Testis (tissue), 2 donors: ENCODE measurements around the gene RANBP17.

Experiments
- POLR2A ChIP-seq: fragments of 450-650 bp; IDR thresholded peaks from one replicate; pipeline ENCODE4 v1.6.1; 2017; ENCODE audit warnings: antibody characterized with exemption, mild to moderate bottlenecking, moderate library complexity
- TF ChIP-seq, protein P1 (sequence below), 3 experiments: fragments of 450-650 bp in 2 of 3; fragments of 200-600 bp in 1 of 3; sonication (generic) in 1 of 3; IDR thresholded peaks; one replicate each; pipeline ENCODE4 v1.5.1; 2016 to 2019; ENCODE audit warnings: antibody characterized with exemption in 3 of 3, mild to moderate bottlenecking in 2 of 3, moderate library complexity in 1 of 3

DNA sequence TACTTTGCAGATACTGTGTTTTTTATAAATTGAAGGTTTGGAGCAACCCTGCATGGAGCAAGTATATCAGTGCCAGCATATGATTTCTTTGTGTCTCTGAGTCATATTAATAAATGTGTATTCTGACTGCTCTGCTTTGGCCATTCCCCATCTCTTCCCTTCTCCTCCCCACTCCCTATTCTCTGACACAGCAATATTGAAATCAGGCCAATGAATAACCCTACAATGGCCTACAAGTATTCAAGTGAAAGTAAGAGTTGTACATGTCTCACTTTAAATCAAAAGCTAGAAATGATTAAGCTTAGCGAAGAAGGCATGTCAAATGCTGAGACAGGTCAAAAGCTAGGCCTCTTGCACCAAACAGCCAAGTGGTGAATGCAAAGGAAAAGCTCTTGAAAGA lies 365.0 kb downstream of the RANBP17 start:
- TF ChIP-seq, protein P1, sequence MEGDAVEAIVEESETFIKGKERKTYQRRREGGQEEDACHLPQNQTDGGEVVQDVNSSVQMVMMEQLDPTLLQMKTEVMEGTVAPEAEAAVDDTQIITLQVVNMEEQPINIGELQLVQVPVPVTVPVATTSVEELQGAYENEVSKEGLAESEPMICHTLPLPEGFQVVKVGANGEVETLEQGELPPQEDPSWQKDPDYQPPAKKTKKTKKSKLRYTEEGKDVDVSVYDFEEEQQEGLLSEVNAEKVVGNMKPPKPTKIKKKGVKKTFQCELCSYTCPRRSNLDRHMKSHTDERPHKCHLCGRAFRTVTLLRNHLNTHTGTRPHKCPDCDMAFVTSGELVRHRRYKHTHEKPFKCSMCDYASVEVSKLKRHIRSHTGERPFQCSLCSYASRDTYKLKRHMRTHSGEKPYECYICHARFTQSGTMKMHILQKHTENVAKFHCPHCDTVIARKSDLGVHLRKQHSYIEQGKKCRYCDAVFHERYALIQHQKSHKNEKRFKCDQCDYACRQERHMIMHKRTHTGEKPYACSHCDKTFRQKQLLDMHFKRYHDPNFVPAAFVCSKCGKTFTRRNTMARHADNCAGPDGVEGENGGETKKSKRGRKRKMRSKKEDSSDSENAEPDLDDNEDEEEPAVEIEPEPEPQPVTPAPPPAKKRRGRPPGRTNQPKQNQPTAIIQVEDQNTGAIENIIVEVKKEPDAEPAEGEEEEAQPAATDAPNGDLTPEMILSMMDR (IDR thresholded peaks at IDR 0.05), result no peak
- TF ChIP-seq POLR2A, result no peak
